HFF-Myc (cell line): Measurements from ENCODE around the gene GRAMD1B.

ENCODE experiments used
- DNase-seq: peaks from one replicate; pipeline ENCODE4 v3.0.0-alpha.2; 2011; ENCODE audit warnings: low read depth; ENCODE audit errors: extremely low read depth
- H3K4me3 ChIP-seq: replicated peaks from 2 replicates; pipeline ENCODE4 v1.5.1; 2011; ENCODE audit warnings: low read depth, mild to moderate bottlenecking, control low read depth, low read length
- TF ChIP-seq, protein P1 (sequence below): IDR thresholded peaks from 2 replicates; pipeline ENCODE4 v1.5.1; 2012; ENCODE audit warnings: mild to moderate bottlenecking, low read depth, low read length, control low read depth; ENCODE audit errors: missing control alignments

GRAMD1B gene

DNA sequence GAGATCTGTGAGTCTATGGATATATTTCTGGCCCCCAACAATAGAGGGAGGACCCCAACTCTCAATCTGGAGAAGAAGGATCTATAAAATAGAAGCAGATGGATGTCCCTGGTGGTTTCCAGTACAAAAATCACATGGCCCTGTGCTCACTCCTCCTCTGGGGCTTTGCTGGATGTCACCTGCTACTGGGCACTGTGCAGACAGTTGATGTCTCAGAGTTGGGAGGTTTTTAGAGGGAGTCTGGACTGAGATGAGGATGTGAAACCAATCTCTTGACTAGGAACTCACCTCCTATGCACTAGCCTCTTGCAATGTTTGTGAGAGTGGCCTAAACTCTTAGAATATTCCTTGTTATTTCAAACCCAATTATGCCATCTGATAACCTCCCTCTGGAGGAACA, 117.1 kb downstream of the GRAMD1B start:
- H3K4me3 ChIP-seq = no peak overlapping the region
- DNase-seq = no peak
- TF ChIP-seq, protein P1, sequence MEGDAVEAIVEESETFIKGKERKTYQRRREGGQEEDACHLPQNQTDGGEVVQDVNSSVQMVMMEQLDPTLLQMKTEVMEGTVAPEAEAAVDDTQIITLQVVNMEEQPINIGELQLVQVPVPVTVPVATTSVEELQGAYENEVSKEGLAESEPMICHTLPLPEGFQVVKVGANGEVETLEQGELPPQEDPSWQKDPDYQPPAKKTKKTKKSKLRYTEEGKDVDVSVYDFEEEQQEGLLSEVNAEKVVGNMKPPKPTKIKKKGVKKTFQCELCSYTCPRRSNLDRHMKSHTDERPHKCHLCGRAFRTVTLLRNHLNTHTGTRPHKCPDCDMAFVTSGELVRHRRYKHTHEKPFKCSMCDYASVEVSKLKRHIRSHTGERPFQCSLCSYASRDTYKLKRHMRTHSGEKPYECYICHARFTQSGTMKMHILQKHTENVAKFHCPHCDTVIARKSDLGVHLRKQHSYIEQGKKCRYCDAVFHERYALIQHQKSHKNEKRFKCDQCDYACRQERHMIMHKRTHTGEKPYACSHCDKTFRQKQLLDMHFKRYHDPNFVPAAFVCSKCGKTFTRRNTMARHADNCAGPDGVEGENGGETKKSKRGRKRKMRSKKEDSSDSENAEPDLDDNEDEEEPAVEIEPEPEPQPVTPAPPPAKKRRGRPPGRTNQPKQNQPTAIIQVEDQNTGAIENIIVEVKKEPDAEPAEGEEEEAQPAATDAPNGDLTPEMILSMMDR = no peak

DNA sequence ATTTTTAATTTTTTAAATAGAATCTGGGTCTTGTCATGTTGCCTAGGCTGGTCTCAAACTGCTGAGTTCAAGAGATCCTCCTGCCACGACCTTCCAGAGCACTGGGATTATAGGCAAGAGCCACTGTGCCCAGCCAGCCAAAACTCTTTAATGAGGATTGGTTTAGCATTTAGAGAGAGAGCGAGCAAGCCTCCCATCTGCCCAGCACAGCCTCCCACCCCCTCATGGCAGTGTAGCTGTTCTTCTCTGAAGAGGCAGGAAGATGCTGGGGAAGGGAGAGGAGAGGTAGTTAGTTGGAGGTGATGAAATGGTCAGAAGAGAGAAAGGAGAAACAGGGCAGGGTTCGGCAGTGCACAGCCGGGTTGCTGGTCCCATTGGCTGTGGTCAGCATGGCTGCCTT, 118.7 kb downstream of the GRAMD1B start:
- DNase-seq = no peak
- TF ChIP-seq, protein P1 = no peak
- no peak overlapping the region for H3K4me3 ChIP-seq

DNA sequence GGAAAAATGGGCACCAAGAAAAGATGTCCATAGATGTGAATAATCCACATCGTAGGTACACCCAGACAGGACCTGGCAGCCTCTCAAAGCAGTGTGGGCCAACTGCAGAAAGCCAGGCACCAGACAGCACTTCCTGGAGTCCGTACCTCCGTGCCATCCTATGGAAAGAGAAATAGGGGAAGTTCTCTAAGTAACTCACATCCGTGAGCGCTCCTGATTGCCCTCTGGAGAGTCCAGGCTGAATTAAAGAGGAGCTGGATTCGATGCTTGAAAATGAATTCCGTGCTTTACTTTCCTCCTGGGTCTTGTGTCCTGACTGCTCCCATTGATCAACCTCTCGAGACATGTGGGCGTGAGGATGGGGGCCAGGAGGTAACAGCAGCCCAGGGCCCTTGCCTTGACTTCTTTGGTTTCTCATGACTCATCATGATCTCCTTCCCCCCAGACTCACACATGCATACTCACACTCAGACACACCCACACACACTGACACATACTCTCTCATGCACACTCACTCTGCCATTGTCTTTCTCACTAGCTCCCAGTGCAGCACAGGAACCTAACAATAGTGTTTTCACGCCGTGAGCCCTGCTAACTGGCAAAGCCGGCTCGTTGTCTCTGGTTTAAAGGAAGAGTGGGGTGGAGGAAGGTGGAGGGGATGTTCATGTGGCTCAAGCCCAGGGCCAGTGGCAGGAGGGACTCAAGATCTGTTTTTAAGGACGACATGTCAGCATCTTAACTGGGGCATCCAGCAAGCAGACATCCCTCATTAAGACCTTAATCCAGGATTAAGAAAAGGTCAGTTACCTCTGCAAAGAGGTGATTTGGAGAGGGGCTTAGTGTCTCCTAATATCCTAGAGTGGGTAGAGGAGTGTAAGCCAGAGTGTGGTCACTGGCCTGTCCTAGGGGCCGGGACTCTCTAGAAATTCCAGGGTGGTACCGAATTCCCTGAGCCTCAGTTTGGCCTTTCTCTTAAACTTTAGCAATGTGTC, 120.2 kb downstream of the GRAMD1B start:
- no peak overlapping the region for H3K4me3 ChIP-seq
- TF ChIP-seq, protein P1 = no peak
- no peak for DNase-seq

DNA sequence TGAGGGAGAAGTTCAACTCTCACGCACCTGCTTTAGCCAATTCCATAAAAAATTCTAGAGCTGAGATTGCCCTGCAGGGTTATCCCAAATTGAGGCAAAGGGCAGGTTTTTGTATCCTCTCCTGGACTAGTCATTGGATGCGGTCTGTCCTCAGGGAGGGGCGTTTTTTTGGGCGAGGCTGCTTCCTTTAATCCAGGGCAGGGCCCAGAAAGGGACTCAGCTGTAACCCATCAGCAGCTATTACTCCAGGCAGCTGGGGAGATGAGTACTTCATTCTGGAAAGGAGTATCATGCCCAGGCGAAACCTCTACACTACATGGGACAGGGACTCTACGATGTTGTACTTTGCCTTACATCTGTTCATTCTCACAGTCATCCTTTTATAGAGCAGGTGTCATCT, 121.0 kb downstream of the GRAMD1B start:
- TF ChIP-seq, protein P1 = no peak
- DNase-seq = no peak
- no peak overlapping the region for H3K4me3 ChIP-seq

DNA sequence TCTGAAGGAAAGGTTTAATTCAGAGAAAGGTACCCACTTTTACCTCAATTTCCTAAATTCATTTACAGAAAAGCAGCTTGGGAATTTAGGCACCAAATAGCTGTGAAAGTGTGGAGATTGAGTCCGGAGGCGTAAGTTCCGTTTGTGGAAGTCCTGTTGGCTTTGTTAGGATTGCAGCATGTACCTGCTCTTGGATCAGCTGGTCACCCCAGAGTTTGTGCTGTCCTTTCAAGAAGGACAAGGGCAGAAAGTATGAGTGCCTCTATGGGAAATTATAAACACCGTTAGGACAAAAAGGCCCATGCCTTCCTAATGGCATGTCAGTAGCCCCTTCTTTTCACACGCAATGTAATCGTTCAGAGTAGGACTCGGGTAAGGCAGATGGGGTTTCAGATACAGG, 126.6 kb downstream of the GRAMD1B start:
- no peak for DNase-seq
- TF ChIP-seq, protein P1 = no peak

DNA sequence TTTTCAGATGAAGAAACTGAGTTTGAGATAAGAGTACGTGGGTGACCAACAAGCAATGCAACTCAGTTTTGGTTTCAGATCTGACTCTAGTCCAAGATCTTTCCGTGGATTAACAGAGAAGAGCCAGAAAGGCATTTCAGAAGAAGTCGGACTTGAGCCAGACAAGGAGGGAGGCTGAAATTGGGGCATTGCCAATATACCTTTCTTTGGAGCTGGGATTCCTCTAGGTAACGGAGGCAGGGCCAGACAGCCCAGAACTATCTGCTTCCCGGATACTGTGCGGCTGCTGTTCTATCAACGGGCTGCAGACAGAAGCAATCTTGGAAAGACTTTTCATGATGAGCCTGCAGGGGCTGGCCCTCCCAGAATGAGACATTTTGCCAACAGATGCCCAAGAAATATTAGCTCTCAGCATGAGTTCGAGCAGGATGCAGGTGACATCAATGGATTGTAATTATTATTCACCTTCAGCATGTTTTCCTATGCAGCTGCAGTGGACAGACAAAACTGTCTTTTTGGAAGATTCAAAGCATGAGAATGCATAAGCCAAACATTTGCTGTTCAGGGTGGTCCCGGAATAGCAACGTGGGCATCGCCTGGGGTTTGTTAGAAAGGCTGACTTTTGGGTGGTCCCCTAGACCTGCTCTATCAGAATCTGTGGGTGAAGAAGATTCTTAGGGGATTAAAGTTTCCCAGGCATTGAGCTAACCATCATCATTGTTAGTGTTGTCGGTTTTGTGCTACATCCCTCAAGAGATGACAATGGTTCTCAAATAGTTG, 128.7 kb downstream of the GRAMD1B start:
- TF ChIP-seq, protein P1 = no peak
- no peak overlapping the region for H3K4me3 ChIP-seq
- DNase-seq = no peak

More for the DNA sequence above, 126.6 kb downstream of the GRAMD1B start:
- no peak overlapping the region for H3K4me3 ChIP-seq
